Anterior cingulate cortex (tissue), 58 donors: ENCODE data around the gene DPP6.
A peak's percentile ranks its signal among the peaks of the same experiment; 100 is the strongest.
"Not testable (repeated sequence)": the region's sequence is repeated elsewhere in the genome, so short reads cannot be mapped to it uniquely, and the experiment has no call there.

Experiments used
- DNase-seq, 58 donors: peaks; one replicate each; lab custom pipeline; 2025; lab: John Stamatoyannopoulos, UW

DPP6 gene

DNA sequence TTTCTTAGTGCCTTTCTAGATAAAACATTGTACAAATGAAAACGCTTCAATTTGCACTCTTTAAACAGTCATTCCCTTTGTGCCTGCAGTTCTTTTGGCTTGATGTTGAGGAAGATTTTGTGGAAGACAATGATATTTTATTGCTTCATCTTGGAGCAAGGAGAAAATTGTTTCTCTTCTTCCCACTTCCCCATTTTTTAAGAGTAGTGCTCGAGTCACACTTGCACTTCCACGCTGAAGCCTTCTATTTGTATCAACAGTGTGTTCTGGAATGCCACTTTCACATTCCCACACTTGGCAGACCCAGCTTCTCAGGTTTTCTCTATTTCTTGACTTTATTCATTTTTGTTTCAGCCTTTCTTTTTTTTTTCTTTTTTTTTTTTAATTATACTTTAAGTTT is 581.4 kb downstream of the DPP6 start:
- DNase-seq, result no peak

DNA sequence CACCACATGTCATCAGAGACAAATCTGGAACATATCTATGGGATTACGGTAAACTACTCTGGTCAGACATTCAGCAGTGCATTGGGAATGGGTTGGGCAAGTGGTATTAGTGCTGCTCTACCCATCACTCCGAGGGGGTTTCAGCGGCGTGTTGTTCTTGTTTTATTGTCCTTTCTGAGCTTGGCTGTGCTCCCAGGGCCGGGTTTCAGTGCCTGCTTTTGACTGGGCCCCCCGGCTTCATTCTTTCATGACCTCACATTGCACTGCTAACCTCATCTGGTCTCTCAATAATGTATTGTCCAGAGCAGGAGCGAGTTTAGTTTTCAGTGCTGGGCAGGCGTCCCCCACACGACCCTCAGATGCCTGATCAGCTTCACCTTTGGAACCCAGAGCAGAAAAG is 586.1 kb downstream of the DPP6 start:
- DNase-seq, result peak in 1 of 58 donors; percentile 9

DNA sequence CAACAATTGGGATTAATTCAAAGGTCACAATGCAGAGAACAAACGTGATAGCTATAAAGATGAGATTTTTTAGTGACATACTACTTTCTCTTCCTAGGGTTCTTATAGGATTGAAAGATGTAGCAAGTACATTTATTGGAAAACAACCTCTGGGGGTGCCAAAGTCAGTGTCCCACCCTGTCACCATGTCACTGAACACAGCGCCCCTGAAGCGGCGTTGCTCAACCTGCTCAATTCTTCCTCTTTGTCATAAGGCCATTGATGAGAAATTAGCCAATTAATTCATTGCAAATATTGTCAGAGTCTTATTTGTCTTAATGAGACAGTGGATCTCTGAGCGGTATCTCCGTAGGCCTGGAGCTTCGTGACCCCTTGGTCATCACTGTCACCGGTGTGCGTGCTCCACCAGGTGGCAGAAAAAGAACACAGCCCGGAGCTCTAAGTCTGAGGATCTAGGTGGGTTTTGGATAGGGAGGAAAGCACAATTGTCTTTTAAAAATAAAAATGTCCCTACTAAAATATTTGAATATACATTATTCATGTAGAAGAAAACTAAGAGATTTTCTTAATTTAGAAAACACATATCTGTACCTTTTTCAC is 588.2 kb downstream of the DPP6 start:
- peak in 23 of 58 donors; percentile 5 to 55 (median 18) for DNase-seq

DNA sequence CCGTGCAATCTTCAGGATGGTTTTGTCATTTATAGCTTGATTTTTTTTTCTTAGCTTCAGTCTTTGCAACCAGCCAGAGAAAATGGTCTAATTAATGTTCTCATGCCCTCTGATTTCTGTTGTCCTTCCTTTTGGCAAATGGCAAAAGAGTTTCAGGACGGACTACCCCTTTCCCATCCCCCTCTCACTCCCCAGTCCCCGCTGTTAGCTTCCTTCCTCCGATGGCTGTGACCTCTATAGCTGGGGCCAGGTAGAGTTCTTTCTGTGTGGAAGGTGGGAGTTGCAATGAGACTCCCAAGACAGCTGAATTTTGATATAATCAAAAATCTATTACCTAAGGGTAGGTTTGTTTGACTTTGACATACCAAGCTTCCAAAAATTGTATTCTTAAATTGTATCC is 588.7 kb downstream of the DPP6 start:
- DNase-seq, result no peak

DNA sequence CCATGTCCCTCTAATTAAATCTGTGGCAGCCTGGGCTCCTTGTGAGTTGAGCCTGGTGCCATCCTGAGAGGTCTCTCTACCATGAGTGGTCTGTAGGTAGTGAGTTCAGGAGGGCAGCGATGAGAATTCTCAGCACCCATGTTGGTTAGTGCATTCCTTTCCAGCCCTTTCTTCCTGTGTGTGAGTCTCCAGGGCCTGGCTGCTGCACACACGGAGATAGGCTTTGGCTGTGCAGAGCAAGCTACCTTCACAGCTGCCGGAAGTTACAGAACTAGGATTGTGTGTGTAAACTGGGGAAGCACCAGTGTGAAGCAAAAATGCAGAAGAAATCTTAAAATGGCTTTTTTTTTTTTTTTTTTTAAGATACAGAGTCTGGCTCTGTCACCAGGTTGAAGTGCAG is 592.2 kb downstream of the DPP6 start:
- no peak for DNase-seq

DNA sequence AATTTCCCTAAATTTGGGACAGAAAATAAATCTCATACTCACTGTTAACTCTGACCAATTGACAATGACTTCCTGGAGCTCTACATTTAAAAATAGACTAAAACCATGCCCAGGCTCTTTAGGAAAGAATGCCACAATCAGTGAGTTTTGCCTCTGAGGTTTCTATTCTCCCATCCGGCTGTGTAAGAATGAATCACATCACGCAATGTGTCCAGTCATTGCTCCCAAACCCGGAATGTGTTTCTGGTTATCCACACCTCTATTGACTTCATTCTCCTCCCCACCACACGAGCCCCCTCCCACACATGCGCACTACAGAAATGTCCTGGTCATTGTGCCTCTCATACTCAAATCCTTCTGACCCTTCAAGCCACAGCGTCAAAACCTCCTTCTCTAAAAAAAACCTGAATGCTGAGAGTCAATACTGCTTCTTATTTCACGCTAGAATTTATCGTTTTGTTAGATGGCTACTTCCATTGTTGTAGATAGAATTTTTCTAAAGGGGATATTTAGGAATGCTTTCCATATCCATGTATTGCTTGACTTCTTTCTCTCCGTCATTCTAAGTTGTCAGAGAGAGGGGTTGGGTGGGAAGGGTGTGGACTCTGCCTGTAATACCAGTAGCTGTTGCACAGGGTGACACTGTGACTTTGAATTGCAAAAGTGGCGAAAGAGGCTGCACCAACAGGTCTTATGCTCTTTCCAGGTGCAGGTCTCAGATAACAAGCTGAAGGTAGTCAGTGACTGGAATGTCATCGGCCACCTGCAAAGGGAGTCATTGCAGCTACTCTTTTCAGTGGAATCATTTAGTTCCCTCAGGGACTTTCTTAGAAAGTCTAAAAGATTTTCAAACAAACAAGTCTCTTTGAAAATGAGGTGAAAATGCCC is 594.2 kb downstream of the DPP6 start:
- no peak for DNase-seq

DNA sequence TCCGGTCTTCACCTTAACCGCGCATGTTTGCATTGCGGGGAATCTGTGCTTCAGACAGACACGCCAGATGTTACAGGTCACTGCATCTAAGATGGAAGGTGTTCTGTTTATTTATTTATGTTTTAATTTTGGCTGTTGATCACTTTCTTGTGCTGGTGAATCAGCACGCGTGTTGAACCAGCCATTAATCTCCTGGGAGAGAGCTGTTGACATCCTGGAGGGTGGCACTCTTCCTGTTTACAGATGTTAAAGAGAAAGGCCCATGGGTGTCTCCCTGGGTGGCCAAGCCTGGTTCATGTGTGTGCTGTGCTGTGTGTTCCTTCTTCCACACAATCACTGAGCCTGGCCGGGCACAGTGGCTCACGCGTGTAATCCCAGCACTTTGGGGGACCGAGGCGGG is 595.4 kb downstream of the DPP6 start:
- no peak for DNase-seq

DNA sequence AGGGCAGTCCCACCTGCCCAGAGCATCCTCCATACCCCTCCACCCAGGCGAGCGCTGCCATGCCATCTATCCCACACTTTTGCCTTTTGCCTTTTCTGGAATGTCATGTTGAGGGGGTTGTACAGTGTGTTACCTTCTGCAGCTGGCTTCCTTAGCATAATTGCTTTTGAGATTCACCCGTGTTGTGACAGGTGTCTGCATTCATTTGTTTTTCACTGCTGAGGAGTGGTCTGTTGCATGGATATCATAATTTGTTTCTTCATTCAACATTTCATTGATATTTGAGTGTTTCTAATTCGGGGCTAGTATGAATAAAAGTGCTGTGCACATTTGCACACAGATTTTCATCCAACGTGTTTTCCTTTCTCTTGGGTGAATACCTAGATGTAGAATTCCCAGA is 596.8 kb downstream of the DPP6 start:
- DNase-seq, result no peak

DNA sequence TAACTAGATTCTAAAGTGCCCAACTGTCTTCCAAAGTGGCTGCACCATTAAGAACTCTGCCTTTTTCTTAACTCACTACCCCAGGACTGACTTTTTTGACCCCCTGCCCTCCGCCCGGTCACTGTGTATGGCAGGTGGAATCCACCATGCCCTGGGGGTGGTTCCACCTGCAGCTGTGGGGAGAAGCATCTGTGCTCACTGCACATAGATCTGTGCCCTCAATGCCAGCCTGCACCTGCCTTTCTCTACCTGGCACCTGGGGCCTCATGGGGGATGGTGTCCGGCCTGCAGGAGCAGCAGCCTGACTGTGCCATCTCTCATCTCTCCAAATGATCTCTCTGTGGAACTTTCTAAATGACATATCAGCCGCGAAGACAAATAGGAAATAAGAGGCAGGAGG is 597.2 kb downstream of the DPP6 start:
- no peak for DNase-seq

DNA sequence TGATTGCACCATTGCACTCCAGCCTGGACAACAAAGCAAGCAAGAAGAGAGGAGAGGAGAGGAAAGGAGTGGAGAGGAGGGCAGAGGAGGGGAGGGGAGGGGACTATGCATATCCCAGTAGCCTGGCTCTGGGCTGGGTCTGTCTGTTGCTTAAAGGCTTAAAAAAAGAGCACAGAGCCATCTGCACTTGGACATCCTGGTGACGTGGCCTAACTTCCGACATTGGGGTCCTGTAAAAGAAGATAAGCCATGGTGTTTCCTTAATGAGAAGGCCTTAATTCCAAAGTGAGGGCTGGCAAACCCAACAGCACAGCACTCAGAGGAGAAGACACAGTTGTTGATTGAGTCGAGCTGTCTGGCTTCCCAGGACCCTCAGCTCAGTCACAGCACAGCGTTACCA is 598.1 kb downstream of the DPP6 start:
- no peak for DNase-seq

DNA sequence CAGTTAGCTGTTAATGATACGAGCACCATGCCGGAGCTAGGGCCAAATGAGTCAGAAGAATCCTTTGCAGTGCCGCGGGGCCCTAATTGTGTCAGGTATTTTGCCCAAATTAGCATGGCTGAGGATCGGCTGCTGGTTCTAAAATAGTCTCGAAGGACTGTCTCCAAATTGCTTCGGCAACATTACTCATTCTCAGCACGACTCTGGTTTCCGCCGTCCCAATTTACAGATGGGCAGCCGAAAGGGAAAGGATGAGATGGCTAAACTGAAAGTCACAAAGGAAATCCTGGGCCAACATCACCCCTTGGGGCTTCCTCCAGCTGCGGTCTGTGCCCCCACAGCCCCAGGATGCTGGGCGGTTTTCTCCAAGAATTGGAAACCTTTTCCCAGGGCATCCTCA is 599.3 kb downstream of the DPP6 start:
- DNase-seq, result no peak

DNA sequence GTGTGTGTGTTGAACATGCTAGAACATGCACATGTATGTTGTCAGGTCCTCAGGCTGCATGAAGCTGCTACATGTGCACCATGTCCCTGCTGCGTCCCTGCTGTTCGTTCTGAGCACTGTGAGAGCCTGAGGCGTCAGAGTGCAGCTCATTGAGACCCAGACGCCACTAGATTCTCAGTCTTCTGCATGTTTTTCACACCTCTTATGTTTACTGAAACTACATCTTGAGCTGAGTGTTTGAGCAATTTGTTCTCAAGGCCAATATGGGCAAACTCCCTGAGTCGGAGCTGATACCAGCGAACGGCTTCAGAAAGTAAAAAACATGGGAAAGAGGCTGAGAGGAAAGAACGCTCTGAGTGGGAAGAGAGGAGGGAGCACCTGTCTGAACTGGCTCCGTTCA is 600.4 kb downstream of the DPP6 start:
- DNase-seq, result no peak

DNA sequence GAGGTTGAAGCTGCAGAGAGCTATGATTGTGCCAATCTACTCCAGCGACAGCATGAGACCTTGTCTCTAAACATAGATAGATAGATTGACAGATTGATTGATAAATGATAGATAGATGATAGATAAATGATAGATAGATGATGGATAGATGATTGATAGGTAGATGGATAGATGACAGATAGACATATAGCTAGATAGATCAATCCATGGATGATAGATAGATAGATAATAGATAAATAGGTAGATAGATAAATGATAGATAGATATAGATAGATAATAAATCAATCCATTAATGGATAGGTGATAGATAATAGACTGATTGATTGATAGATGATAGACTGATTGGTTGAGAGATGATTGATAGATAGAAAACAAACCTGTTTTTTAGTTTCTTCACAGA is 601.1 kb downstream of the DPP6 start:
- no peak for DNase-seq

DNA sequence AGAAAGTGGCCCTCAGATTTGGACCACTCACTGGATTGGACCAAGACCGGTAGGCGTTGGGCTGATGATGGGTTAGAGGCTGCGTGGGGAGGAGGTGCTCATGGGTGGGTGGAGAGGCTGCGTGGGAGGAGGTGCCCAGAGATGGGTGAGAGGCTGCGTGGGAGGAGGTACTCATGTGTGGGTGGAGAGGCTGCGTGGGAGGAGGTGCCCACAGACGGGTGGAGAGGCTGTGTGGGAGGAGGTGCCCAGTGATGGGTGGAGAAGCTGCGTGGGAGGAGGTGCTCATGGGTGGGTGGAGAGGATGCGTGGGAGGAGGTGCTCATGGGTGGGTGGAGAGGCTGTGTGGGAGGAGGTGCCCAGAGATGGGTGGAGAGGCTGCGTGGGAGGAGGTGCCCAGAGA is 604.4 kb downstream of the DPP6 start:
- peak in 1 of 58 donors; percentile 30 for DNase-seq

DNA sequence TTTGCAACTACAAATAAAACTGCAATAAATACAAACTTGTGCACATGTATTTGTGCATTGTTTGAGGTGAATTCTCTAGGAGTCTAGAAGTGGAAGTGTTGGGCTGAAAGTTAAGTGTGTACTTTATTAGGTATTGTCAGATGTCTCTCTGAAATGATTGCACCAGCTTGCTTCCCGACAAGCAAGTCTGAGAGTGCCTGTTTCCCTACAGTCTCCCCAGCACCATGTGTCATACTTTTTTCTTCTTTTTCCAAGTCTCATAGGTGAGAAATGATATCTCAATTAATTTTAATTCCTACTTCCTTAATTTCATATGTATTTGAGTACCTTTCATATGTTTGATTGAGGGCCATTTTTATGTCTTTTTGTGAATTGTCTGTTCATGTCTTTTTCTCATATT is 614.6 kb downstream of the DPP6 start:
- DNase-seq, result no peak

DNA sequence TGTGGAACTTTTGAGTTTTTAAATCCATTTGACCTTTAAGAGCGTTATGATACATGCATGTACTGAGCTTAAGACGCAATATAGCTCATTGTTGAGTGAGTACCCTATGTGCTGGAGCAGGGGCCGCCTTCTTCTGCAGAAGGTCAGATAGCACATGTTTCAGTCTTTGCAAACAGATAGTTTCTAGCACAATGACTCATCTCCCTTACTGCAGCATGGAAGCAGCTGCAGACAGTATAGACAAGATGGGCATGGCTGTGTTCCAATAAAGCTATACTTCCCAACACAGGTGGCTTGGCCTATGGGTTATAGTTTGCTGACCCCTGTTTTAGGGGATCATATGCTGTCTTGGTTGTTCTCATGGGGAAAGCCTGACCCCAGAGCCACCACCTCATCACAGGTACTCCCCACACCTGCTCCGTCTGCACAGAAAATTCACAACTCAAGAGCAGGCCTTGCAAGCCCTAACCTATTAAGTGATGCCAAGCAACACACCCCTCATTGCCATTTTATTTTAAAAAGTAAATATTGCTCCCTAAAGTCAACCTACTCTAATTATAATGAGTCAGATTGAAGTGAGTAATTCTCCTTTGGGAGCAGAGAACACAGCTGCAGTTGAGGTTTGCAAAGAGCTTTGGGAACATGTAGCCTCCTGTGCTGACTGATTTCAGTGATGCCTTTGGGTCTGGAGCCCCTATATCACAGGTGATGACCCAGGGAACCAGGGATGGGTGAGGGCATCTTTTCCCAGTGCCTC is 620.6 kb downstream of the DPP6 start:
- peak in 1 of 58 donors; percentile 19 for DNase-seq

DNA sequence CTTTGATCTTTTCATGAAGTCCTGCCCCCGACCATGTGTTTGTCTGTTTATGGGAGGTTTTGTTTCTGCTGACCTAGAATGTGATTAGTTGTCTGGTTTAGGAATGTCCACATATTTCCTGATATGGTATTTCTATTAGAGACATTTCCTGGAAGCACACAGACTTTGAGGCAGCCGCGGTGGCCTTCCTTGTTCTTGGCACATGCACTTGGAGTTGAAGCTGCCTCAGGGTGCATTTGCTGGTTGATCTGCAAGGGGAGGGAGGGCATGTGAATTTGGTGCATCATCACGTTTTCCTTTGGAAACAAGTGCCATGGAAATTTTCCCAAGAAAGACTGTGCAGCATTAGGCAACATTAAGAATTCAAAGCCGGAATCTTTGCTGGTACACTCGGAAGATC is 622.0 kb downstream of the DPP6 start:
- no peak for DNase-seq

DNA sequence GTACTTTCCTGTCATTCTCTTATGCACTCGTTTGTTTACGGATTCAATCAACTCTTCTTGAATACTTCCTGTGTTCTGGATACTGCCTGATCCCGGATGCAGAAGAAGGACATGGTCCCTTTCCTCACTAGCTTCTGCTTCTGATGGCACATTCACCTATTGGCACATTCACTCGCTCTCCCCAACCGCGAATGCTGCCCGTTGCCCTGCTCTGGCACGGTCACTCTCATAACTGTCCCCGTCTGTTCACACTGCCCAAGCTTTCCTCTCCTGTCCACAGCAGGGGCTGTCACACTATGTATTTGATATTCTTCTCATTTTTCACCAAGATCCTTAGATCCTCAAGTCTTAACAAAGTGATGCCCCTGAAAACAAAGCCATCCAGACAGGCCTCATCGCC is 623.4 kb downstream of the DPP6 start:
- DNase-seq, result no peak

DNA sequence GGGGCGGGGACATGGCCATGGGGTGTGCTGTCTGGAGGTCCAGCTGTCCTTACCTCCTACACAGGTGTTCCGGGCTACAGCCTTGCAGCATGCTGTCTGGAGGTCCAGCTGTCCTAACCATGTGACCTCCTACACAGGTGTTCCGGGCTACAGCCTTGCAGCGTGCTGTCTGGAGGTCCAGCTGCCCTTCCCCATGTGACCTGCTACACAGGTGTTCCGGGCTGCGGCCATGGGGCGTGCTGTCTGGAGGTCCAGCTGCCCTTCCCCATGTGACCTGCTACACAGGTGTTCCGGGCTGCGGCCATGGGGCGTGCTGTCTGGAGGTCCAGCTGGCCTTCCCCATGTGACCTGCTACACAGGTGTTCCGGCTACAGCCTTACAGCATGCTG is 623.8 kb downstream of the DPP6 start:
- not testable (repeated sequence) for DNase-seq

DNA sequence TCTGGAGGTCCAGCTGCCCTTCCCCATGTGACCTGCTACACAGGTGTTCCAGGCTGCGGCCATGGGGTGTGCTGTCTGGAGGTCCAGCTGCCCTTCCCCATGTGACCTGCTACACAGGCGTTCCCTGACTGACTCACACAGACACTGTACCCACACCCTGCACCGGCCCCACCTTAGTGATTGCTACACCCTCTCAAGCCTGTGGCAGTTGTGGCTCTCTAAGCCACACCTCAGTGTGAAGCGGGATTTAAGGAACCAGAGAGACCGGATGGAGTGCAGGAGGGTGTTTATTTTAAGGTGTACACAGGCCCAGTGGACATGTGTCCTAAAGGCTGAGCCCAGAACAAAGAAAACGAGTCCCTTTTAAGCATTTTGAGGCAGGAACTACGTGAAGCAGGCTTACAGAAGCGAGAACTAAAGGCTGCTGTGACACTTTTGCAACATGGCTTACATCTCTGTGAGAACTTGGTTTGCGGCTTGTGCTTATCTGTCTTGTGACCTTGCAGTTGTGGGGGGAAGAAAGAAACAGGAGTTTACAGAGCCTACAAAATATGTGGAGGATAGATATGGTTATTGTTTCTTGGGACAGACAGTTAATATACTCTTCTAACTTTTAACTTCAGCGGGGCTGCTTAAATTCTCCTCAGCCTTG is 624.4 kb downstream of the DPP6 start:
- no peak for DNase-seq

DNA sequence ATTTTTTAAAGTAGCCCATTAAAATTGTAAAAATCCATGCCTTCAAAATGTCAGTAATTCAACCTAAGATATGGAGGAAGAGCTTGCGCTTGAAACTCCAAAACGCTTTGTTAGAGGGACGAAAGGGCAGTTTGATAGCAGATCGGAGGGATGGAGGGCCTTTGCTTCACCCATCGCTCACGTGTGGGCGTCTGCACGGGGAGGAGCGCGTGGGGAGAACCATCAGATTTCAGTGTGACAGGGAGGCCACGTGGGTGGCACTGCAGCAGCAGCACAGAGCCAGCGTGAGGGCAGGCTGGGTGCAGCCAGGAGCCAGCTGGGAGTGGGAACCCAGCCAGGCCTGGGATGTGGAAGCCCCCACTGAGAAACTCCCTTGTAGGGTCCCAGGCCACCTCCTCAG is 625.3 kb downstream of the DPP6 start:
- peak in 1 of 58 donors; percentile 14 for DNase-seq
